Activated B cell treated with CpG ODN at 0.5 μM for 24 hours (primary cell): Measurements from ENCODE around the gene COPB1. TPM values are rescaled to one million over a fixed set of nuclear protein-coding genes. Genes with fewer than 3 reads are reported as not detected.

ENCODE experiments used
- ATAC-seq: fragments of 200-7000 bp; cut with Tn5 transposase; one replicate; pipeline ENCODE4 v1.10.0; 2021; ENCODE audit warnings: low read depth, mild to moderate bottlenecking, moderate library complexity
- CTCF ChIA-PET: fragments of 350-600 bp; sonication (Branson Sonifier 250); formaldehyde crosslinking; loops from one replicate; lab custom pipeline; 2021; ENCODE audit warnings: antibody characterized with exemption; lab: Charles Lee
- POLR2A ChIA-PET: fragments of 350-600 bp; sonication (Branson Sonifier 250); formaldehyde crosslinking; loops from one replicate; lab custom pipeline; 2021; ENCODE audit warnings: antibody characterized with exemption; lab: Charles Lee
- DNase-seq: peaks from one replicate; pipeline ENCODE4 v3.0.0; 2022
- H3K27ac Mint-ChIP-seq: one replicate; pipeline ENCODE4 v1.8.0; 2020; ENCODE audit warnings: mixed read lengths
- H3K27me3 Mint-ChIP-seq: one replicate; pipeline ENCODE4 v1.8.0; 2021; ENCODE audit warnings: mixed read lengths
- H3K36me3 Mint-ChIP-seq: one replicate; pipeline ENCODE4 v1.8.0; 2021; ENCODE audit warnings: low read depth, mixed read lengths
- H3K4me1 Mint-ChIP-seq: one replicate; pipeline ENCODE4 v1.8.0; 2021; ENCODE audit warnings: mixed read lengths
- H3K4me3 Mint-ChIP-seq: one replicate; pipeline ENCODE4 v1.8.0; 2020; ENCODE audit warnings: mild to moderate bottlenecking, mixed read lengths
- H3K9me3 Mint-ChIP-seq: one replicate; pipeline ENCODE4 v1.8.0; 2020; ENCODE audit warnings: mixed read lengths
- CTCF ChIP-seq: fragments of 200-600 bp; IDR thresholded peaks from one replicate; pipeline ENCODE4 v1.8.0; 2022; ENCODE audit warnings: antibody characterized with exemption, mild to moderate bottlenecking
- intact Hi-C: fragments of 100-400 bp; cut with micrococcal nuclease; formaldehyde crosslinking; loops from one replicate; pipeline ENCODE4 v1.15.1; 2024
- total RNA-seq: library from RNA; stranded (reverse); gene quantifications from 2 replicates; pipeline ENCODE4 v1.2.3, GENCODE V29; 2022

COPB1 gene
- total RNA-seq, 1 donor from 2014 or later: 90.1 TPM

- H3K27ac Mint-ChIP-seq: no peak overlapping the region
- no peak overlapping the region for H3K4me3 Mint-ChIP-seq
- H3K27me3 Mint-ChIP-seq: no peaks in the 10 kb centered on the region
- H3K36me3 Mint-ChIP-seq: peaks cover 33% of the 10 kb centered on the region
- ChIA-PET CTCF (interaction anchor here (0.6 to 7.8 kb wide), 47 partner anchors 8 to 682 kb away, joined by 3 to 245 read pairs (median 5); no protein-coding TSS in a partner anchor), POLR2A (interaction anchor here (0.6 to 2.9 kb wide), 7 partner anchors 35 to 153 kb away, joined by 3 to 21 read pairs (median 5); no protein-coding TSS in a partner anchor)
- intact Hi-C loops: loop anchor here (1.0 to 5.0 kb wide), 6 partner anchors 42 to 682 kb away; partner anchors contain the start of gene COPB1
- DNase-seq (no peak), ATAC-seq (no peak)
- H3K9me3 Mint-ChIP-seq: no peaks in the 10 kb centered on the region
- H3K4me1 Mint-ChIP-seq: peaks cover 22% of the 10 kb centered on the region
- peak; percentile 43 for TF ChIP-seq CTCF
These were observed 44.6 kb downstream of the COPB1 start for GRCh38 chr11:14454861-14455632.

GRCh38 chr11:14451825-14452224, 47.8 kb downstream of the COPB1 start:
- ATAC-seq (peak; percentile 88), DNase-seq (no peak)
- Mint-ChIP-seq H3K4me1 (peaks cover 34% of the 10 kb centered on the region), H3K36me3 (peaks cover 14% of the 10 kb centered on the region), H3K4me3 (no peak overlapping the region), H3K27me3 (no peaks in the 10 kb centered on the region), H3K27ac (peak overlapping the region; percentile 69), H3K9me3 (no peaks in the 10 kb centered on the region)
- TF ChIP-seq CTCF: no peak
- CTCF ChIA-PET: interaction anchor here (1.1 to 7.8 kb wide), 2 partner anchors 144 to 149 kb away, joined by 4 to 245 read pairs; no protein-coding TSS in a partner anchor
- intact Hi-C loops: loop anchor here (2.0 kb wide), 1 partner anchor 93 kb away; the partner anchor contains the start of gene RRAS2
- POLR2A ChIA-PET: interaction anchor here (1.0 kb wide), 1 partner anchor 151 kb away, joined by 3 read pairs; no protein-coding TSS in a partner anchor

DNA sequence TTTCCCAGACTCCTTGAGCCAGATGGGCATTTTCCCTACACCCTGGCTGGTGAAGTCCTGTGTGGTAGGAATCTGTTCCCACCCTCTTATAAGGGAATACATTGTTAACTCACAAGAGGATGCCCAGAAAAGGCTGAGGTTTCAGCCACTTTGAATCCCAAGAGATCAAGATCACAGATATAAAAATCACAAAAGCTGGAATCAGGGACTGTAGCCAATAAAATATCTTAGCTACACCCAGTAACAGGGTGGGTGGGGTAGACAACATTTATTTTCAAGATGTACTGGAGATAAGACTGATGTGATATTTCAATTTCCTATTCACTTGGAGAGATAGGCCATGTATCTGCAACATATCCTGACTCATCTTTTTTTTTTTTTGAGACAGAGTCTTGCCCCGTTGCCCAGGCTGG, 50.3 kb downstream of the COPB1 start:
- Mint-ChIP-seq H3K4me3 (no peak overlapping the region), H3K9me3 (no peaks in the 10 kb centered on the region), H3K27me3 (no peaks in the 10 kb centered on the region), H3K27ac (no peak overlapping the region), H3K36me3 (peaks cover 2% of the 10 kb centered on the region), H3K4me1 (peaks cover 42% of the 10 kb centered on the region)
- intact Hi-C loops: no loop called here
- TF ChIP-seq CTCF: no peak
- POLR2A ChIA-PET: interaction anchor here (0.5 to 0.7 kb wide), 2 partner anchors 31 to 130 kb away, joined by 3 to 6 read pairs; no protein-coding TSS in a partner anchor
- DNase-seq (no peak), ATAC-seq (no peak)
- CTCF ChIA-PET: interaction anchor here (0.6 kb wide), 1 partner anchor 677 kb away, joined by 3 read pairs; no protein-coding TSS in a partner anchor

DNA sequence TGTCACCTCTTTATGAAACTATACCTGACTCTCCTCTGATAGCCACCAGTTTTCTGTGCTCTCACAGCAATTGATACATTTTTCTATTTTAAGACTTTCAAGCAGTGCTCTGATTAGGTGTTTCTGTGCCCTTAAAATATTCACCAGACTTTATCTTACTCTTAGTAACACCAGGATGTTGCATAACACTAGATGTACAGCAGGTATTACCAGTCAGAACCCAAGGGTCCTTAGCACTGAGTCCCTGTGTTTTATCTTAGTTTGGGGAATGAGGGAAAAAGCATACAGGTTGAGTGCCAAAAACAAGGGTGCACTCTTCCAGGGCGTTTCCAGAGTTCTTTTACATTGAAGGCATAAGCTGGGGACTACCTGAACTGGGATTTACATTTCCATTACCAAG, 51.4 kb downstream of the COPB1 start:
- H3K9me3 Mint-ChIP-seq: no peaks in the 10 kb centered on the region
- DNase-seq (no peak), ATAC-seq (no peak)
- no peaks in the 10 kb centered on the region for H3K27me3 Mint-ChIP-seq
- no peak for TF ChIP-seq CTCF
- ChIA-PET POLR2A (no interaction called here), CTCF (no interaction called here)
- no peak overlapping the region for H3K4me3 Mint-ChIP-seq
- no peak overlapping the region for H3K27ac Mint-ChIP-seq
- H3K36me3 Mint-ChIP-seq: peaks cover 2% of the 10 kb centered on the region
- intact Hi-C loops: no loop called here
- H3K4me1 Mint-ChIP-seq: peaks cover 42% of the 10 kb centered on the region

DNA sequence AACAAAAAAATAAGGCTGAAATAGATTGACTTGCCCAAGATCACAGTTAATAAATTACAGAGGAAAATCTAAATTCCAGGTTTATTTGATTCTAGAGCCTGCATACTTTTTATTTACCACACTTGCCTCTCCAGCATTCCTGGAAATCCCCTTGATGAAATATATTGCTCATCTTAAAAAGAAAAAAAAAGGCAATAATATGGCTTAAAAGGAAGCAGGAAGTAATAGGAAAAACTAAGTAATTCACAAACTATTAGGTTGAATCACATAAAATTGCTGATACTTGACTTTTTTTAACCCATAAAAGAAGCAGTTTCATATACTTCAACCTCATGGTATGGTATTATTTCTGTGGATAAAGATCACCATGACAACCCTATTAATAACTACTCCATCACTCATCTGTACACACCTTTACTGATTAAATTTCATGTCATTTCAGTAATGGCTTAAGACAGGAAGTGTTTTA, 52.9 kb downstream of the COPB1 start:
- Mint-ChIP-seq H3K4me3 (no peak overlapping the region), H3K4me1 (peaks cover 29% of the 10 kb centered on the region), H3K9me3 (no peaks in the 10 kb centered on the region), H3K27me3 (no peaks in the 10 kb centered on the region), H3K27ac (no peak overlapping the region), H3K36me3 (peaks cover 2% of the 10 kb centered on the region)
- intact Hi-C loops: loop anchor here (2.0 kb wide), 1 partner anchor 32 kb away; no protein-coding TSS in a partner anchor
- ChIA-PET POLR2A (interaction anchor here (1.2 kb wide), 1 partner anchor 146 kb away, joined by 3 read pairs; no protein-coding TSS in a partner anchor), CTCF (interaction anchor here (1.0 kb wide), 1 partner anchor 9 kb away, joined by 3 read pairs; no protein-coding TSS in a partner anchor)
- no peak for TF ChIP-seq CTCF
- peak; percentile 25 for ATAC-seq
- no peak for DNase-seq
